Activated CD4-positive, CD25-positive, alpha-beta regulatory T cell treated with anti-CD3 and anti-CD28 coated beads, Interleukin-2, amount 50 U/mL, for 24 hours (primary cell): ENCODE measurements around the gene DMRTA2.

Source experiments
- ATAC-seq, 2 donors: fragments of 150-1000 bp; cut with Tn5 transposase; one replicate each; pipeline ENCODE4 v1.10.0; 2021; ENCODE audit warnings: mild to moderate bottlenecking in 1 of 2, moderate library complexity in 1 of 2

Gene DMRTA2

DNA sequence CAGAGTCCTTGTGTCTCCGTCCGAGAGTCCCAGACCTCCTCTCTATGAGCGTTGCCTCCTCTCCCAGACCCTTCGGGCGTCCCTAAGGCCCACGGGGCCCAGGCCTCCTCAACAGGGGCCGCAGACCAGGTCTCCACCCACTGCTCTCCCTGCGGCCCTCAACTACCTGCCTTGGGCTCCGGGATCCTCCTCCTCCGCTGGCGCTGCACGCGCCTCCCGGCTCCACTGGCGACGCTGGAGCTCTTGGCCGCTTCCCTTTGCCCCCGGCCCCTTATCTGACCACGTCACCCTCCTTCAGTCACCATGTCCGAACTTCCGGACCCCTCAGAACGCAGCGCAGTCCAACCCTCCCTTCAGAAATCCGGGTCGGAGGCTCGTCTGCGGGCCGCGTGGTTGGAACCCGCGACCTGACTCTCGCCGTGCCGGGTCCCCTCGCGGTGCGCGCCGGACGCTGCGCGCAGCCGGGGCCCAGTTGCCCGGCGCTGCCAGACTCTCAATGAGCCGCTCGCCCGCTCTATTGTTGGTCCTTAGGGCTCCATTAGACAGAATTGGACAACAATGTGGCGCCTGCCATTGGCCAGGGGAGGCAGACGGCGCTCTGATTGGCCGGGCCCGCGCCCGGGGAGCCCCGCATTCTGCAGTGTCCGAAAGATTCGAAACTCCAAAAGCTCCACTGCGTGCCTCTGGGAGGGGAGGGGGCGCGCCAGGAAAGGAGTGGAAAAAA lies at the start of gene DMRTA2:
DMRTA2 (minus strand) TSS at position 498 of the 724 bp plus-strand sequence. CDS start 1,907 bp downstream, outside the sequence.
- ATAC-seq: no peak

DNA sequence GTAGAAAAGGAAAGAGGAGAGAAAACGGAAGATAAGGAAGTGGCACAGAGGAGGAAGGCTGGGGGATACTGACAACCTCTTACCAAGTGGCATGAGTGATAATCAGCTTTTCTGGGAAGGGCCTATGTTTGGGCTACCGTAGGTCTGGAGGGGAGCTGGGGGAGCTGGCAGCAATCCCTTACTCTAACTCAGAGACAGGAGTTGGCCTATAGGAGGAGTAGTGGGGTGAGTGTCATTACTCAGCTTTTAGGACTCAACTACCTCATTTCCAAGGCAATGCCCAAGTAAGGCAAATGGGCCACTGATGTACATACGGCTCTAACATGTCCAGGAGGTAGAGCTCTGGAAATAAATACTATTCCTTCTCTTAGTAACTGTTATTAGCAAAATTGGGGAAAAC lies 48.7 kb upstream of the DMRTA2 start:
- ATAC-seq: no peak

DNA sequence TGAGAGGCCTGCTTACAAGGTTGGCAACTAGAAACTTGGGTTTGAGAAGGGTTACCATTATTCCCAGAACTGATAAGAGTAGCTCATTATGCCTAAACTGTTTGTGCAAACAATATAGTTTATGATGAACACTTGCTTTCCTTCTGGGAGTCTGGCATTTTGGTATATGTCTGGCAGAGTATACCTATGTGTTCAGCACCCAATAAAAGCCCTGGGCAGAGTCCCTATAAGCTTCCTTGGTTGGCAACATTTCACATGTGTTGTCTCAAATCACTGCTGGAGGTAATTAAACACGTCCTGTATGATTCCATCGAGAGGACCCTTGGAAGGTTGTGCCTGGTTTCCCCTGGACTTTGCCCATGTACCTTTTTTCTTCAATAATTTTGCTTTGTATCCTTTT lies 39.7 kb upstream of the DMRTA2 start:
- no peak for ATAC-seq

DNA sequence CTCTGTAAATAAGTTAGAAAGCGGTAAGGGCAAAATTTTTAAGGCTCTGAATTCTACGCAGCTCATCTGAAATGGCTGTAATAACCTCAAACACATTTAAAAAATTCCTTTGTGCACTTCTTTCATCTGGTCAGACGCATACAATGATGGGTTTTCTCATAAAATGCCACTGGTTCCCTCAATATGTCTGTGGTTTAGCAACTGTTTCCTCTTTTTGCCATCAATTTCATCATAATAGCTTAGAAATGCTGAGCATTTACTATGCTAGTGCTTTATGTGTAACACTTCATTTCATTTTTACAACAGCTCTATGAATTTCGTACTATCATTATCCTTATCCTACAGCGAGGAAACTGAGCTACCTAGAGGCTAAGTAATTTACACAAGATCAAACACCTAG lies 35.3 kb upstream of the DMRTA2 start:
- no peak for ATAC-seq

DNA sequence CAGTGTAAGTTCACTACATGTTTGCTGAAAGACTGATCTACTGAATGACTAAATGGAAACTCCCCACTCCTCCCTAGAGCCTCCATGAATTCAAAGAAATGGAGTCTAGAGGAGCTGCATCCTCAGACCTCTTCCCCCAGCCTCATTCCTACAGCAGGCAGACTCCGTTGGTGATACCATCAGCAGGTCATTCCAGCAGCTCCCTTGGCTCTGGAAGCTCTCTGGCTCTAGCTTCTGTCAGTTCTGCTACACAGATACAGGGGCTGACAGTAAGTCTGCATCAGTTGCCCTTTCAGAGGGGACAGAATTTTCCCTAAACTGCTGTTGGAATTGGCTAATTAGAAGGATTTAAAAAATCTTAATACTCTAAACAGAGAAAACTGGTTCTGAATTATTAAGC lies 31.7 kb upstream of the DMRTA2 start:
- ATAC-seq: no peak

DNA sequence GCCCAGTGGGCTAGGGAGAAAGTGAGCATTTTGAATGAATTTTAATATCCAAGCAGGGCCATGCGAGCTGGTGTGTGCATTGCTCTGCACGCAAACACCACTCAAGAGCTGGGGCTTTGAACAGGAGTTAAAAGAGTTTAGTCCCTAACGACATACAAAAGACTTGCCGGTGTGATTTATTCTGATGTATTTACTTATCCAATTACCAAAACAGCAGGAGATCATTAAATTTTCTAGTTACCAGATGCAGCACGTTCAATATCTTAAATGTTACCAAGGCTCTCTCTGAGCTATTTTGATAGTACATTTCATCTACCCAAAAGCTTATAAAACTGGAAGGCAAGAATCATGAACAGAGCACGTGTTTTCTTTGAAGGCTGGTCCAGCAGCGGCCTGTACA lies 30.0 kb upstream of the DMRTA2 start:
- ATAC-seq: no peak

DNA sequence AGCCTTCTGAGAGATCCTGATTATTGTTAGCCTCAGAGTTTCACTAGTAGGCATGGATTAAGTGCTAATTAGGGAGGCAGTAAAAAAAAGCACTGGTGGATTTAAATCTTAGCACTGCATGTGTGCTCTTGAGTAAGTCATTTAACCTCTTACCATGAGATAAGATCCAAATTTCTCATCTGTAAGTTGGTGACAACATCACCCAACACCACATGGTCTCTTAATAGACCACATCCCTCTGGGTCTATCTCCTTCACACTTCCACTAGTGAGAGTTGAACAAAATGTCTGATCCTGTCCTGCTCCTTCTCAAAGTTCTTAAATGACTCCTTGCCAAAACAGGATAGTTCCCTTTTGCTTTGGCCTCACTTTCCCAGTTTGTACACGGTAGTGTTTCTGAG lies 29.5 kb upstream of the DMRTA2 start:
- ATAC-seq: peak; percentile 20 to 21

DNA sequence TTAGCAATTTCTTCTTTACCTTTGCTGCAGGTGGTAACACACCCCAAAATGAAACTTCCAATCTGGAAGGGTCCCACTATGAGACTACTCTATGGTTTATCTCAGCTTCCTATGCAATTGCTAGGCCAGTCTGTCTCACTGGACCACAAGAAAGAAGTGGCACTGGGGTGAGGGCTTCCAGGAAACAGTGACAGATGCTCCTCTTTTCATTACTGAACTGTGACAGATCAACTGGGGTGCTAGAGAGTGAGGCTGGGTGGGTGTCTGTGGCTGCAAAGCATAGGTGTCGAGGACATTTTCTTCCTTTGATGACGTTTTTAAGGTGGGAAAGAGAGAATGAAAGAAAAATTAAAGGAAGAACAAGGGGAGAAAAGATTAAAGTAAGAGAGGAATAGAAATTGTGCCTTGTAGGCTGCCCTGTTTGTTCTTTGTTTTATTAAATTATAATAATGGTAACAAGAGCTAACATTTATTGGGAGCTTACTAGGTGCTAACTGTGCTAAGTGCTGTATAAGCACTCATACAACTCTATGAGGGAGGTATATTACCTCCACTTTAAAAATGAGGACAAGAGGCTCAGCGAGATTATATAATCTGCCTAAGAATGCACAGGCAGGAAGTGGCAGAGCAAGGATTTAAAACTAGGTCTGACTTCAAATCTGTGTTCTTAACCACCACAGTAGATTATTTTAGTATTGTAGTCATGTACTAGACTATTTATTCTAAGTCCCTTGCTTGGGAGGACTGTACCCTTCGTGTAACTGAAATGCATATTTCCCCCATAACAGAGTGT lies 27.8 kb upstream of the DMRTA2 start:
- ATAC-seq: no peak

DNA sequence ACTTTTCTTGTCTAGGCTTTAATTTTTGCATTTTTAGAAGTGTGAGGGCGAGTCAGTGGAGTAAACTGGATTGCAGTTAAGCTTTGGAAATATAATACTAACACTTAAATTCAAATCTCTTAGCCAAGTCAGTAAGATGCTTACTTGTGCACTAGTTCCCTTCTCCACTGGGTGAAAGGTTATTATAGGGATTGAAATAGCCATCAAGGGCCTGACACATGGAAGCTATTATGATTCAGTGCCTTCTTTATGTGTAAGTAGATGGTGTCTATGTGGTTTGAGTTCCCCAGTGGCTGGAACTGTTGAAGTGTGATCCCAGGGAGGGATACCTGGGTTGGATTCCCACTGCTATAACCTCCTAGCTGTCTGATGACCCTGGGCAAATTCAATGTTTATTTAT lies 24.7 kb upstream of the DMRTA2 start:
- no peak for ATAC-seq

DNA sequence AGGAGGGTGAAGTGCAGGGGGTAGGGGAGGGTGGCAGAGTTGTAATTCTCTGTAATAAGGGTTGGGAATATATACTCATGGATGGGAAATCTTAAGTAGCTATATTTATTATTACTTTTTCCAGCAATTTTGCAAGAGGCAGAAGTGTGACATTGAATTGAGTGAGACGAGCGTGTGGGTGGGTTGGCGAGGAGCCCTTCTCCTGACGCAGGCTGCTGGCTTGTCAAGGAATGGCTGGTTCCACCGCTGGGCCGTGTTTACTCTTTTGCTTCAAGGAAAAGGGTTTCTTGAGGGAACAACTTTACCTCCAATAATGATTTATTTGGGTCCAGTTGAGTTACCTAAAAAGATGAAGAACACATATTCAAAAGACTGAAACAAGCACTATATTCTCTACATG lies 17.9 kb upstream of the DMRTA2 start:
- no peak for ATAC-seq

DNA sequence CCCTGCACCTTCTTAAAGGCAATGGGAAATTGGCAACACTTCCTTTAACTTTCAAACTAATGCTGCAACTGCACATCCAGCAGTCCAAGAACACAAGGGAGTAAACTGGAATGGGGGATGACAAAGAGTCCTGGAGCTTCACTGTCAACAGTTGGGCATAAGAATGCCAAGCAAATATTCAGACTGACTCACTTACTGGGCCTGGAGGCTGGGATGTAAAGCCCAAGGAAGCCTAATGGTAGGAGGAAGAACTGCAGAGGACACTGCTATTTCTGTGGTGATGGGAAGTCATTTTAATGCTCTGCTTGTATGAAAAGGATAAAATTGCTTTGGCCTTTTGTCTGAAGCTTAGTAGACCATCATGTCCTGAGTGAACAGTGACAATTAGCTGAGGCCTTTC lies 15.7 kb upstream of the DMRTA2 start:
- ATAC-seq: no peak

DNA sequence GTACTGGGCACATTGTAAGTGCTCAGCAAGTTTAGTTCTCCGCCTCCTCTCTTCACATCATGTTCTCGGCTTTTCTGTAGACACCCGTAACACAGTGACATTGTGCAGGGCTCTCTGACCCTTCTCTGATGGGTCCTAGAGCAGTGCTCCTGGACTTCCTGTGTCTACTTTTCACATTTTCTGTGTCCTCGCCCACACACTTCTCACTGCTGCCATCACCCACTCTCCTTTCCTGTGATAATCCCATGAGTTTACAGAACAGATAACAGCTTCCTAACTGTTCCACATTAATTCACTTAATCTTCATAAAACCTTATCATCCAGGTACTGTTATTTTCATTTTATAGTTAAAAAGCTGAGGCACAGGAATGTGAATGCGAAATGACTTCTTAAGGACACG lies 13.2 kb upstream of the DMRTA2 start:
- no peak for ATAC-seq

DNA sequence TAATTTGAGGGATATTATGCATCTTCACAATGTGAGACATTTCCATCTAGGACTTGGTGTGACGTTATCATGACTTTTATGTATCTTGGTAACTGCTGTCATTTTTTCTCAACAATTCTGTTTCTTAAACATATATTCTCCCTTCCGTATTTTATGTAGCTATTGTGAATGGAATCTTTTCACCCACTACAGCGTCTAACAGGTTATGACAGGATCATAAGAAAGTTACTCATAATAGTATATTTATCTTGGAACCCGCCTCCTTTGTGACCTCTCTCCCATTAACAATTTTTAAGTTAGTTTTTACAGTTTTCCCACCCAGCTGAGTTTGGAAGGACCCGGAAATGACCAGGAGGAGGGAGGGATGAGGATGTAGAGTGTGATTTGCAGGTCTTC lies 6.8 kb upstream of the DMRTA2 start:
- ATAC-seq: no peak

DNA sequence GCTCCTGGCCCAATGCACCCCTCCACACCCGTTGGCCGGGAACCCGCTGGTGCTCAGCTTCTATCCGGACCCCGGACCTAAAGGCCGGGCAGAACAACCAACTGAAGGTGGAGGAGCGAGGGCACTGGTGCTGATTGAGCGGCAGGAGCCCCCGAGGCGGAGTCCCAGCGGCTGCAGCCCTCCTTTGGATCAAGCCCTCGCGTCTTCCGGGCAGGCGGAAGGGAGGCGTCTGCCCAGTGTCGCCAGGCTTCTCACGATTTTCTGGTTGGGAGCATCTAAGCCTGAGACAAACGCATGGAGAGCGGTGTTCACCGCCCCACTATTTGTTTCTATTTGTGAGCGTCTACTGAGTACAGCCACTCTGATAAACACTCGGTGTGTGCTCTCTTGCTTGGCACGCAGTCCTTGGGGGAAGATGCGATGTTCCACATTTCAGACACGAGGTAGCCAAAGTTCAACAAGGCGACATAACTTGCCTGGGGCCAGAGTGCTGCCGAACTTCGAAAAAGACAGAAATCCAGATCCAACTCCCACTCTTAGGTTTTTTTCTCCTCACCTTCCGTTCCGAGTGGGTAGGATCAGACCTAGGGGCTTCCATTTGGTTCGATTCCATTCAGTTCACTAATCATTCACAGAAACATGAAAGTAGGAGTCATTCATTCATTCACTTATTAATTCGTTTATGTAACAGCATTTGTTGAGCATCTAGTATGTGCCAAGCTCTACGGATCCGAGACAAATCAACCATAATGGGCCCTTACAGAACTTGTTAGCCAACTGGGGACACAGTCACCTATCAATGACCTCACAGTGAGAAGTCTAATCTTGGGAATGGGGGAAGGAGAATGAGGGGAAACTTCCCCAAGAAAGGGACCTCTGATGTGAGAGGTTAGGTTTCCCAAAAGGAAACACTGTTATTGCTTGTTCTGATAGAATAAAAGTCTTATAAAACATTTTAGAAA lies 4.9 kb upstream of the DMRTA2 start:
- peak in 1 of 2 donors; percentile 10 for ATAC-seq

DNA sequence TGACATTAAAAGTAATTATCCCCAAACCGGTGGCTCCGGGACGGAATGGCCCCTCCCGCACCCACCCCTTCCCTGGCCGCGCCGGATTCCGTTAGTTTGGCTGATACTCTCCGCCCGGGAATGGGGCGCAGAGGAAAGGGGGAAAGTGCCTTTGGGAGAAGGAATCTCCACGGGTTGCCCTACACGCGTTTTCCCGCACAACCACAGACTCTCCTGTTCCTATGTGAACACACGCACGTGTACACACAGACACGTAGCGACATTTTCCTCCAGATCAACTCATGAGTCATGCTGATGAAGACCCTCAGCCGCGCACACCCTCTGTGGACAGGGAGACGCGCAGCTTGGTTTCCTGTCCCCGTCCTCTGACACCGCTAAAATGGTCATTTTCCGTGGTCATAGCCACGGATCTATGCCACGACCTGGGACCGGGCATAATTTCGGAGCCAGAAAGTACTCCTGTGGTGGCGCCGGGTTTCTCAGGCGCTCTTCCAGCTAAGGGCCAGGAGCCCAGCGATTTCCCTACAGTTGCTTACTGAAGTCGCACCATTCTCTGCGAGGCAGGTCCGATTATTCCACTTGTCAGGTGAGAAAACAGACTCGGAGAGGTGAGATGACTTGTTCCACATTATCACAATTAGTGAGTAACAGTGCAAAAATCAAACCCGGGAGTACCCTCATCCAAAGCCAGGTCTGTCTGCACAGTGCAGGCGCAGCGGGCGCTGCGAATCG lies 4.0 kb upstream of the DMRTA2 start:
- no peak for ATAC-seq

DNA sequence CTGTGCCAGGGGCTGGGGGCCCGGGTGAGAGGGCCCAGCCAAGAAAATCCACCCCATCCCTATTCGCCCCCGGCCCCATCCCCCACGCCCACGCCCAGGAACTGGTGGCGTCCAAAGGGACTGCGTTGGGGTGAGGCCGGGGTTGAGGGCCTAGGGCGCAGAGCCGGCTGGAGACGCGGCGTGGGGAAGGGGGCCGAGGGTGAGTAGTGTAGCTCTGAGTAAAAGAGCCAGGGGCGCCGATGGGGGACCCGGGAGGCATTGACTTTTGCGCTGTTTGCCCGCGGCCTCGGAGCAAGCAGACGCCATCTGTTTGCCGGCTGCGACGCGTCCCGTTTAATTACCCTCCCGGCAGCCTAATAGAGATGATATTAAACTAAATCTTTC lies 3.5 kb upstream of the DMRTA2 start:
- ATAC-seq: no peak

DNA sequence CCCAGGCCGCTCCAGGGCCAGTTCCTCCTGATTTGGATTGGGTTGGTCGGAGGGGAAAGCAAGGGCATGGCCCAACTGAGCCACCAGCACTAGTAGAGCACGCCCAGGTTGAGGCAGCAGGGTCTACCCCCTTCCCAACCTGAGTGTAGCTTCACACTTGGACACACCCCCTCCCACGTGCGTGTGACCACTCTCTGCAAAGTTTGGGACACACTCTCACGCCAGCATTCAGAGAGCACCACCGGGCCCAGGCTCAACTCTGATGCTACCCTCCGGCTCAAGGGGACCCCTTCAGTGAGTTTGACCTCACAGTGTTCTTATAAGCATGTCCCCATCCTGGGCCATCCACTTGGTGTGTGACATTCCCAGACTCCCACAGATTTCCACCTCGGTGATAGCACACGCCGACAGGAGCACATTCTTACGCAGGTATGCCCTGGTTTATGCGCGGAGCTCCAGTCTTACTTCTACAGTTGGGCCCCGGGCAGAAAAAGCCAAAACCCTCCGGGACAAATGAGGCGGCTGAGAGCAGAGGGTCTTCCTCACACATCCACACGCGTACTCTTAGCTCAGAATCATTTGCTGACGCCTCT lies 3.0 kb upstream of the DMRTA2 start:
- no peak for ATAC-seq

DNA sequence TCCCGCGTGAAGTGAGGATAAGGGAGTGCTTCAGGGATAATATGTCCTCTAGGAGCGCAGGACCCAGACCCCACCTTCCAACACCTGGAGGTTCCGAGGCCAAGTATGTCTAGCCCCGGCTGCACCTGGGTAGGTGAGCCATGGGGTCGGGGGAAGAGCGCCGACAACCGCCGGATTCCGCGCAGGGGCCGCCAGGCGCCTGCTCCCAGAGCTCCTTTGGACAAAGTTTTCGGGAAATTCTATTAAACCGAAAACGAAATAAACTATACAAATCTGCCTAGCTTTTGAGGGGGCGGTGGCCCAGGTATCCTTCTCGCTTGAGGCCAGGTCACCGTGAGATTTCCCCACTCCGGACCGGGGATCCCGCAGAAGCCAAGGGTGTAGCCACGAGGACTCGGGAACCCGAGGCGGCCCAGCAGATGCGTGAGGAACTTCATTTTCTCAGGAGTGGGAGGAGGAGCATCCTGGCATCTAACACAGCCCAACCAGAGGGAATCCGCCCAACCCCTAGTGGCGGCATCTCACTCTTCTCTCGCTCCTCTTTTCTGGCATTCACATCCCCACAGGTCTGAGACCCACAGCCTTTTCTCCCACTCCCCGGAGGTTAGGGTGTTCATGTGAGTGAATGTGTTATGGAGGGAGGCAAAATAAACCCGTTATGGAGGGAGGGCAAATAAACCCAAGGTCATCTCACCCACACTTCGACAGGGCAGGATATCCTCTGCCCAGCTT lies 2.3 kb upstream of the DMRTA2 start:
- no peak for ATAC-seq

DNA sequence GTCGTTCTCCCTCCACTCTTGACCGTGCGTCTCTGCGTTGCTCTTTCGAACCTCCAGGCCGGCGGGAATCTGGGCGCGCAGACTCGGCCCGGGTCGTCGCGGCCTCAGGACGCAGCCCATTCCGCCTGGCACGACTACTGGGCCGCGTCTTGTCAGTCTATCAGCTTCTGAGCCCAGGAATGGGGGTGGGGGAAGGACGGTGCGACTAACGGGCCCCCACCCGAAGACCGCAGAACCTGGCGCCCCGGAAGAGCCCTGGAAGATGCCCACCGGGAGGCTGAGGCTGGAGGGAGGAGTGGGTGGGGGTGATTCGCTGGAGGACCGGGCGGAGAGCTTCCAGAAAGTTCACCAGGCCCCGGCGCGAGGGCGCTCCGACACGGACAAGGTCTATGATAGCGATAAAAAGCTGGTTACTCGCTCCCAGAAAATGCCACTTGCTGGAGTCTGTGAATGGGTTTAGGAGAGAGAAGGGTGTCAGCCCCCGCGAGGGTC lies 1.7 kb upstream of the DMRTA2 start:
- no peak for ATAC-seq

DNA sequence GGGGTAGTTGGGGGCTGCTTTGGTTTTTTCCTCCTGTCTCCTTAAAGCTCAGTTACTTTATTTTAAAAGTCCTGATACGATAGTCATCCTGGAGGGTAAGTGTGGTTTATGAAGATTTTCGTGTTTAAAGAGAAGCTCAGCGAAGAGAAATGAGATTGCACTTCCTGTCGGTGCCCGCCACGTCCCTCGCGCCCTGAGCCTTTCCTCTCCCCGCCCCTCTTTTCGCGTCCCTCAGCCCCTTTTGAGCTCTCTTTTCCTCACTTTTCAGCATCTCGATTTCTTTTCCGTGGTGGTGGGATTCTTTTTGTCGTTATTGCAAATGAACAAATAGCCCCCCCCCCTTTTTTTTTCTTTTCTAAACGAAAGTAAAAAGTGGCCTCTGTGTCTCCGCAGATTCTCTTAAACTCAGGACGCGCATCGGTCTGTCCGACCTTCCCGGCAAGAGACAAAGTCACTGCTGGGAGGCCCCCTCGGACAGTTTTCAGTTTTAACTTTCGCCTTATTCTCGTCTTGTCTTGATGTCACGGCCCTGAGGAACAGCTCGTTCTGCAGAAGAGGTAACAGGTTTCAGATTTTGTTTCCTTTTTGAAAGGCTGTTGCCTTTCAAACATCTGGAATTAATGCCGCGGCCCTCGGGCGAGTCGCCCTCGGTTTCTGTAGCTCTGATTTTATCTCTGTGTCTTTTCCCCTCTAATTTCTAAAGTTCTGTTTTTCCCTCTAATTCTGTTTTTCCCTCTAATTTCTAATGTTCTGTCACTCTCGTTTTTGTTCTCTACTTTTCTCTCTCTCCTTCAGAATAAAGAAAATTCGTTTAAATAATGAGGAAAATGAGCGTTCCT lies 1.0 kb upstream of the DMRTA2 start:
- no peak for ATAC-seq
